Activated CD8-positive, alpha-beta memory T cell treated with anti-CD3 and anti-CD28 coated beads, Interleukin-2, amount 50 U/mL, for 24 hours (primary cell): ENCODE data around the gene RIPOR2.

ENCODE experiments used
- DNase-seq: peaks from one replicate; pipeline ENCODE4 v3.0.0-alpha.2; 2020; ENCODE audit errors: extremely low read depth

RIPOR2 gene

DNA sequence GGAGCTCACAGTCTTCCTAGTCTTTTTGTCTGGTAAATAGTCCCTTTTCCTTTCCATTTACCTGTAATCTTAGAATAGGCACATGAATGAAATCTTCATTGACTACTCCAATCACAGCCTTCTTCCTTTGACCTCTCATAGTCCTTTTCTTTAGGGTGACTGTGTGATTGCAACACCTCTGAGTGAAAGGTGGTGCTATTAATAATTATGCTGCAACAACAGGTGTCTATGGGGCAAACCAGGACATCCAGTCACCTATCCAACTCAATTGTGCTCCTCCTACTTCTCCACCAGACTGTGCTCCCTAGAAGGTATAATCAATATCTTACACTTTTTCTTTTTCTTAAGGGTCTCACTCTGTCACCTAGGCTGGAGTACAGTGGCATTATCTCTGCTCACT, 29.4 kb downstream of the RIPOR2 start:
- no peak for DNase-seq

DNA sequence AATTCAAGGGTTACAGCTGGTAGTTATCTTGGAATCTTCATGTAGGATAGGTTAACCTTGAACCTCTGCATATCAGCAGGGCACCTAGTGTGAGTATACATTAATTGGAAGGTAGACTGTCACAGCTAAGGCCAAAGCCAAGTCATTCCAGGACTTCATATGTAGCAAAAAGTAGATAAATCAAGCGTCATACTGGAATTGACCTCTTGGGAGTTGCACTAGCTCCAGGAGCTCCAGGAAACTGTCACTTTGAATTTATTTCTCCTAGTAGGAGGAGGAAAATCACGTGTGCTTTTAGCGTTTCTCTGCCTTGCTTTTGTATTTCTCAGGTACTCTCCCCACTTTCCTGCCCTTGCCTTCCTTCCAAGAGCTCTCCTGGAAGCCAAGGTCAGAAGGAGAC, 30.3 kb downstream of the RIPOR2 start:
- no peak for DNase-seq

DNA sequence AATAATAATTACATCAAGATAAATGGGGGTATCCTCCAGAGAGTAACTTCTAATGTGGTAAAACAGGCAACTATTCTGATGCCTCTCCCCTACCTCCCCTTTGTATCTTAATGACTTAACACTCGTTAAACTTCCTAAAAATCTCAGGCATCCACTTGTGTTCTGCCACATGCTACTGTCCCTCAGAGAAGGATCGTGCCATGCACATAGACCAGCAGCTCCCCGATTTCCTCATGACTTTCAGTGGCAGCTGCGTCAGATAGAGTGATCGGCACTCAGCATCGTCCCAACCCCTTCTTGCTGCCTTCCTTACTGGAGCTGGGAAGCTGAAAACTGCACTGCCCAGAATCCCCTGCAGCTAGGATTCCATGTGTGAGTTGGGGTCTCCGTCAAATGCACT, 32.1 kb downstream of the RIPOR2 start:
- DNase-seq, result no peak

DNA sequence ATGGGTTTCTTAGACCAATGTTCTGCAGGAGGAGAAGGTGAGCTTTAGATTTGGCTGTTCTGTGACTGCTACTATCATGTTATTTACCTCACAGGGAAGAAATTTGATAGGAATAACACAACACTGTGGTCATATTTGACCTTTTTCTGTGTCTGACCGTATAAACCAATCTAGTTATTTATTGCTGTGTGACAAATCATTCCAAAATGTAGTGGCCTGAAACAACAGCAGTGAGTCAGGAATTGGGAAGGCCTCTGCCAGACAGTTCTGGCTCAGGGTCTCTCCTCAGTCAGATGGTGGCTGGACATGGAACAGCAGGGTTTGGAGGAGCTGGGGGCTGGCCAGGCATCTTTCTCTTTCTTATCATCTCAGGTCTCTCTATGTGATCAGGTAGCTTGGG, 33.0 kb downstream of the RIPOR2 start:
- no peak for DNase-seq

DNA sequence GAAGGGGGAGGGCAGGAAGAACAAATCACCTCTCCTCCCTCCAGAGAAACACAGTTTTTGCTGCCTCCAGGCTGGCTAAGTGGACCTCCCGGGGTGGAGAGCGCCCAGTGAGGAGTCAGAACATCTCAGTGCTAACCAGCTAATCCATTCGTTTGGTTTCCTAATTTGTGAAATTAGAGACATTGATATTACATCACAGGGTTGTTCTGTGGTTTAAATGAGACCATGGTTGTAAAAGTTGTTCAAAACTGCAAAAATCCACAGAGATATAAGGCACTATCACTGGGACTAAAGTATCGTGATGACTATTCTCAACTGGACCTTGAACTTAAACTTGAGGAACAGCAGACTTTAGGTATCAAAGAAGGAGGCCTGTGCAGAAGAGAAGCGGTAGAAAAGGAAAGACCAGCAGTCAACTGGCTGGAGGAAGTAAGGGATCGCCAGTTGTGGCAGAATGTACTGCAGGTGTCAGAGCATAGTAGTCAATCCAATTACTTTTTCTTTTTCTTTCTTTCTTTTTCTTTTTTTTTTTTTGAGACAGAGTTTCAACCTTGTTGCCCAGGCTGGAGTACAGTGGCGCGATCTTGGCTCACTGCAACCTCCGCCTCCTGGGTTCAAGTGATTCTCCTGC, 33.9 kb downstream of the RIPOR2 start:
- DNase-seq, result no peak

DNA sequence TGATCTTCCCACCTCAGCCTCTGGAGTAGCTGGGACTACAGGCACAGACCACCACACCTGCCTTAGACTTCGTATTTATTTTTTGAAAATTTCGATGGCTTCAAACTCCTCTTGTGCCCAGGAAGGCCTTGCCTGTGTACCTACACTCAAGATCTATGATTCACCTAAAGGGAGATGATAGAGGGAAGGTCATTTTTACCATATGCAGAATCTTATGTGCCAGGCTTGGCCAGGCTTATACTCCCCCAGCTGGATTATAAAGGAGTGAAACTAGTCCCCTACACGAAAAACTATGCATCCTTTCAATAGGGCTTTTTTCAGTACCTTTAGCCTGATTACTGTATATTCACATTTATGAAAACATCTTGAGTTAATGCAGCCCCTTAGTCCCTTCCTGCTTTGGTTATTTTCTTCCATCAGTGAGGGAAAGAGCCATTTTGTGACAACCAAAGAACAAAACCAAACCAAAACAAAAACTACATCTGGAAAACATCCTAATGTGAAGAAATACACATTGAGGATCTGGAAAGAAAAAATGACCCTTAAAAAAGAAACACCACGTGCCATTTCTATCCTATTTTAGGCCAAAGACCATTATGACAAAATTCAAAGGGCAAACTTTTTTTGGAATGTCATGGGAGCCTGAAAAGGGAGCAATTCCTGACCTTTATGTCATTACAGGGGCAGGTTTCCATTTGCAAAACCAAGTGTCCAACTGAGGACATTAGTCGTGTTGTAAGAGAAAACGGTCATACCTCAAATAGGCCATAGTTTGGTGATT, 34.7 kb downstream of the RIPOR2 start:
- no peak for DNase-seq

DNA sequence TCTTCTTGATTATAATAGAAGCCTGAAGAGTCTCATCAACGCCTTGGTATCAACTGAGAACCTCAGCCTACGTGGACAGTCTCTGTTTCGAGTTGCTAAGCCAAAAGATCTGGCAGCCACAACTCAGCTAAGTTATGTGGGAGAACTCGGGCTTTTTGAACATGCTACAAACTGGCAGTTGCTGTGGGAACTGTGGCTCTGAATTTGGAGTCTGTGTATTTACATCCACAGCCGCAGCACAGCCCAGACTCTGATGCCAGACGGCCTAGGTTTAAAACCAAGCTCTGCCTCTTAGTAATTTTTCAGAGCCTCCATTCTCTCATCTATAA, 35.8 kb downstream of the RIPOR2 start:
- DNase-seq, result no peak

DNA sequence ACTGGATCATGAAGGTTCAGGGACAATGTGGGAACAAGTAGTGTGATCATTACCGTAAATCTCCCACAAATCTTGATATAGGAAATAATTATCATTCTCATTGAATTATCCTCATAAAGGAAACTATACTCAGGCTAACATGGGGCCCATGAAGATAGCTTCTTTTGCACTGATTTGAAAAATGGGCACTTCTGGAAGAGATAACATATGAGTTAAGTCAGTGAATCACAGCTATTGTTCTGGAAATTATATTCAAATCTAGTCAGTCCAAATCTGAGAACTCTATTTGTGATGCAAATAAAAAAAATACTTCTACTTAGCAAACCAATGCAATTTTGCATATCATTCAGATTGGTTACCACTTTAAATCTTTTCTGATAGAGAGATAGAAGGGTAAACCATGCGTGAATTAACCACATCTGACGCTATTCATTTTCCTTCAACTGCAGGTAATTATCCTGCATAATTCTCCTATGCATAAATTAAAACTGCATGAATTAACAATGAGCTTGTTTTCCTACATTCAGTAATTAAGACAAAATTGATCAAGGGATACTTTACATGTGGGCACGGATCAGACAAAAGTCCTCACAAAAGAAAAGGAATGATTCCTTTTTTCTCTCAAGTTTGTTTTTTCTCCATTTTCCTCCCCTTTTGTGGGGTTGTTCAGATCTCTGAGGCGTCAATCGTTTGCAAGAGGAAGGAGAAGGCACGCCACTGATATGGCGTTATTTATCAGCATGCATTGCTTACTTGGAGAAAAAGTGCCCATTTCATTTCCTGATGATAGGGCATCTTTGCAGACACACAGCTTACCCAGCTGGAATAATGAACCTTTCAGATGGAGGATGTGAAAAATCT, 36.4 kb downstream of the RIPOR2 start:
- DNase-seq, result no peak

DNA sequence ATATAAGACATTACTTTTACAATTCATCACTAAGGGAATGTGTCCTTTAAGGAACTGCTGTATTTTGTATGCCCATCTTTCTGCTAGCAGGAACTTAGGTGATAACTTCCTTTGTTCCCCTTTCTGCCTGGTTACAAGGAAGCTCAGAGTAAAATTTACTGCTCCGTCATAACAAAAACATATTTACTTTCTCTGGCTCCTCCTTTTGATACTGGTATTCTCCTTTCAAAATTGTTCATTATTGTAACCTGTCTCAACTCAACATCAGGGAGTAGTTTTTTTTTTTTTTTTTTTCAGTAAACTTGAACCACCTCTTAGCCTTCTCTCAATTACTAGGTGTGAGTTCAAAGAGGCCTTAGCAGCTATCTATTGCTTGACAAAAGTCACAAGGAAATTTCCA, 37.1 kb downstream of the RIPOR2 start:
- DNase-seq, result no peak

DNA sequence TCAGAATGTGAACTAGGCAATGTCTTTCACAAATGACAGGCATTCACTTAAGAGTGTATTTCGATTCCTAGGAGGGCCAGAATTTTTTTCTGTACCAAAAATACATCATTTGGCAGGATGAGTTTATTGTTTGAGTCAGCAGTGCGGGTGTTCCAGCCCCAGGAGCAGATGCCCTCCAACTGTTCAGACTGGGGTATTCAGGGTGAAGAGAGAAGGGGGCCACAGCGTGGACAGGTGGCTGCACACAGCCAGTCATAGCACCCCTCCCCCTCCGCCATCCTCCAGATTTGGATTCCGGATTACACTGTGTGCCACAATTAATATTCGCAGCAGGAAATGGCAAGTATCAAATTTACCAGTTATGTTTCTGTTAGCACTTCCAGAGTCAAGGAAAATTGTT, 38.6 kb downstream of the RIPOR2 start:
- DNase-seq, result no peak

DNA sequence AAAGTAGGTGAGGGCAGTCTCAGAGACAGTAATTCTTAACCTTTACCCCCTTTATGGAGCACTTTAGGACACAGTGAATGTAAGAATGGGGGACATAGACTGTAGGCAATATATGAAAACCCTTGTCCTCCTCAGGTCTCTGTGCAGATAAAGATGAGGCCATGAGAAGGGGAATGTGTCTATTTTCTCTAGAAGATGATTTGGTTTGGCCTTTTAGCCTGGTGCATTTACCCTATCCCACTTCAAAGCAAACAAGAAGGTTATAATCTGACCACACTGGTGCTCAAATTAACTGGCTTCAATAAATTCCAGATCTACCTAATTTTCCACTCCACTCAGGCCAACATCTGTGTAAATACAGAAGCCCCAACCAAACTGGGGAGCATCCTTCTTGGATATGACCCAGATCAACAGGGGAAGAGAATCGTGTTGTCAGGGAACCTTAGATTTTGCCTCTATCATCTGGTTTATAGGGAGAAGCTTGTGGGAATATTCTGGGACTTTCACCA, 42.4 kb downstream of the RIPOR2 start:
- DNase-seq, result no peak

DNA sequence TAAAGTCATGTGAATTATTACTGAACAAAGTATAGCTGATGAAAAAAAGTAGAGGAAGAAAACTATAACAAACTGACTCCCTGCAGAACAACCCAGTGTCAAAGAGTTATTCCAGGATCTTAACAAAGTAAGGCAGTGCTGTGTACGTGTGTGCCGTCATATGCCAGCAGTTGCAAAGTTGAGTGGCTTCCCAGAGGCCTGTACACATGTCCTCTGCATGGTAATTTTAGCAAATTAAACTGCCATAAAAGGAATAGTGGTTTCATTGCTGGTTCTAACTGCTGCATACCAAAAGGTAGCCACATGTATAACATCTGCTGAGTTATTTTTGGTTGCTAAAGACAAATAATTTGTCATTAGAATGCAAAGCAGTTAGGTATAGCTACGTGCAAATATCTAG, 44.8 kb downstream of the RIPOR2 start:
- no peak for DNase-seq

DNA sequence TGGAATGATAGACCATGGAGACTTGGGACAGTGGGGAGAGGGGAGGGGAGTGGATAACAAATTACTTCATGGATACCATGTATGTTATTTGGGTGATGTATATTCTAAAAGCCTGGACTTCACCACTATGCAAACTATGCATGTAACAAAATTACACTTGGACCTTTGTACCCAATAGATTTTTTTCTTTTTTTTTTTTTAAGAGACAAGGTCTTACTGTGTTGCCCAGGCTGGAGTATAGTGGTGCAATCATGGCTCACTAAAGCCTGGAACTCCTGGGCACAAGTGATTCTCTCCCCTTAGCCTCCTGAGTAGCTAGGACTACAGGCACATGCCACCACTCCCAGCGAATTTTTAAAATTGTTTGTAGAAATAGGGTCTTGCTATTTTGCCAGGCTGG, 45.3 kb downstream of the RIPOR2 start:
- no peak for DNase-seq

DNA sequence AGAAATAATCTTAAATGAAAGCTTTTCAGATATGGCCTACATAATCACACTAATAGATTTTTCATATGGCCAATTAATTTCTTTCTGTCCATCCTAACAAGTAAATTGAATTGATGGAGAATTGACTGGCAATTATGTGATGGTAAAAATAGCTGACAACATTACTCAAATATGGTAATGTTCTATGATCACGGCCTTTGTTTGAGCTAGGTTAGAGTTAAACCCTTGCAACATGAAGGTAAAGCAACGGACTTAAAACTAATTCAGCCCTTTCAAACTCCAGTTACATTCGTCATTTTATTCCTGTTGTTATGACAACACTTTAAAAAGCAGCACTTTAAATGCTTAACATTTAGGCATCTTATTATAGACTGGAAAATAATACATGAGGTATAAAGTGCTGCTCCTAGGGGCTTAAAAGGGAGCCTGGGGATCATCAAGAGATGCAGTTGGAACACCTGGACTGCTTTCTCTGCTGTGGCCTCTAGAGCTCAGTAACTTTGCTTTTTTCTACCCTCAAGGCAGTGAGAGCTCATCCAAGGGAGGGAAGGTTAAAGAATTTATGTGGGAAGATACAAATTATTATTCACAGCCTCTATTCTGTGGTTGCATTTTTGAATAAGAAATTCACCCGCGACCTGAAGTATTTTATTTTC, 46.9 kb downstream of the RIPOR2 start:
- no peak for DNase-seq

DNA sequence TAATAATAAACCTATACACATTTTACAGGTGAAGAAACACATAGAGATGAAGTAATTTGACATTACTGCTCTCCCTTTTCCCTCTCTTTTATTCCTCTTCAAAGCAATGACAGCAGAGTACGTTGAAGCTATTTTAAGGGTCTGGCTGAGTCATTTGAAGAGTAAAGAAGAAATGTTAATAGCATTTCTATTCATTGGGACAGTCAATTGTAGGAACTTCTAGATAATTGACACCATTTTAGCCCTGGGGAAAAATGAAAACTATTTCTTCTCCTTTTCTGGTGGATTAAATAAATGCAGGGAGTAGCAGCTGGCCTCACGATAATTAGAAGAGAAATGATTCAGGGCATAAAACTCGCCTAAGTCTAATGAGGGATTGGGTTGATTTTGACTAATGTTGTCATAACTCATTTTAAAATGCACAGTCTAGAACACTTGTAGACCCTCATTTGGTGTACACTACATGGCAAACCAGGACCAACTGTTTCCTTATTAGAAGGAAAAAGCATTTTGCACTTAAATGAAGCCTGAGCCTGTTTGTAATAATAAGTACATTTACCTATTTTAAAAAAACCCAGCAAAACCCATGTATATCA, 48.1 kb downstream of the RIPOR2 start:
- no peak for DNase-seq

DNA sequence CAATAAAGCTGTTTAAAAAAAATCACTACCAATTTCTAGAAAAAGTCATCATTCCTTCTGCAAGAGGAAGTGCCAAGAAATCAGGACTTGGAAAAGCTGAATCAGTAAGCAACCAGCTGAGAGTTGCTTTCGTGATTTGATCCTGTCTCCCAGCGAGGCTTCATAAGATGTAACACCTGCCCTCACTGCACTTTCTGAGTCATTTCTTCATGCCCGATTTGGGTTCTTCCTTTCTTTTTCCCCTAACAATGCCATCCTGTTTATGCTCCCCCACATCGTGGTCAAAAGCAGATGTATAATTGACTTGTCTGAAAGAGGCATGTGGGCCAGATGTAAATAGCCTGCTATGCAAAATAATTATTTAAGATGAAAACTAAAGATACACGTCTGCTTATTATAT, 52.1 kb downstream of the RIPOR2 start:
- no peak for DNase-seq

DNA sequence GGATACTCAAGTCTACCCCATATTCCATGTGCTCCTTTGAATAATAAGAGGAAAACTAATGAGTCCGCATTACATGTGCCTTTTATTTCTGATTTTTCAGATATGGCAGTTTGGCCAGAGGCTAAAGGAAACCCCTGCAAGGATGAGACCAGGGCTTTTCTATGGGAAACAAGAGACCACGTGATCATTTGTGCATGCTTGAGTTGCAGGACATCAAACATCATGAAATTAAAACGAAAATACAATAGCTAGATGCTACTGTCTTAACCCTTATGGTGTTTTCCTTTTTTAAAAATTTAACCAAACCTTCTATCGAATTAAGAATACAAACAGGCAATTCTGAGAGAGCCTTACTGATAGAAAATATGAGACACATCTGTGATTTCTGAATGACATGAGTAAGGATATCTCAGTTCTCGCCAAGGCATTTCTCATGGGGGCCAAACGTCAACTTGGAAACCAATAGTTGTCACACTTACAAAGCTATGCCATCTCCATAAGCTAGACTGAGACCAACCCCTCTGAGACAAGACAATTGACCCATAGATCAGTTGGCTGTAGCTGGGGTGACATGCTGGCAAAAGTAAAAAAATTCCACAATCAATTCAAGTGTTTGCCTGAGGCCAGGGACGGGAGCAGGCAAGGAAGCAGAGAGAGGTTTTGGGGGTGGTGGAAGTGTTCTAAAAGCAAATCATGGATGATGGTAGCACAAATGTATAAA, 52.8 kb downstream of the RIPOR2 start:
- no peak for DNase-seq

DNA sequence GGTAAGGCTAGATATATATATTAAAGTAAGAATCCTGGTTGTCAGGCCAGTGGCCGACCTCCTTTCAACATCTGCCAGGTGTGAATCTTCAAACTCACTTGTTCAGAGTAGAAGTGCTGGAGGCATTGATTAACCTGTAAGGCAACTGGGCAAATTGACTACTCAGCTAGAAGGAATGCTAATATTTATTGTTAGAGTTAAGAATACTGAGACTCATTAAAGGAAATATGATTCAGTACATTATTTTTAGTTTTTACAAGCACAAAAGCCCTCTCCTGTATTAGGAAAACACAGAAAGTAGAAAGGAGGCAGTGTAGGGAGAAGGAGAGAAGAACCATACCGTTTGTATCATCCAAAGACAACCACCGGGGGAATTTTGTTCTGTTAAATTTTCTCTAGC, 53.5 kb downstream of the RIPOR2 start:
- no peak for DNase-seq

DNA sequence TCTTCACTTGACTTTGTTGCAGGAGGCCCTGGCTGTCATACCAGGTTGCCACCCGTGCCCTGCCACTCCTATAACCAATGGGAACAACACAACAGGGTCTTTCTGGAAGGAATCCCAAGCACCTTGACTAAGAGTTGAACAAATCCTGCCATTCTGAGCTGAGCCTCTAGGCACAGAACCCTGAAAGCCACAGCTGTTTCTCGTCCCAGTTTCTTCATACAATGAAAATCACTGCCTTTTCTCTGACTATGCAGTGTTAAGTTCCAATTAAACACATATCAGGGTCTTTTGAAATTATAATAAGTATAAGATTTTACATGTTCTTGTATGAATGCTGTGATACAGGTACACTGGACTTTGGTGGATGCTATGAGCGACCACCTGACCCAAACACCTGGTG, 54.4 kb downstream of the RIPOR2 start:
- no peak for DNase-seq

DNA sequence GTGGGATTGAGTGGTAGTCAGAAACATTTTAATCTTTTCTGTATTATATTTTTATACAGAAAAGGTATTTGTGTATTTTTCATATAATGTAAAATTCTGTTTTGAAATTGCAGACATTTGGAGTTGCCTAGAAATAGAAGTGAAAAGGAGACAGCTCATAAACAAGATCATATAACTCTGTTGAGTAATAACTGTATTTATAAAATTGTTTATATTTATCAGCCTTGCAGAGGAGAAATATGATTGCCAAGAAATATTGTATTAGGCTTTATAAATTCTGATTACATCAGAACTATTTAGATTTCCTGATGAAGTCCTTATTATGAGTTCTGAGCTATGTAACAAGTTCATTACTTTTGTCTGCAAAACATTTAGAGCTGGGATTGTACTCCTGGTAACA, 55.3 kb downstream of the RIPOR2 start:
- DNase-seq, result no peak

DNA sequence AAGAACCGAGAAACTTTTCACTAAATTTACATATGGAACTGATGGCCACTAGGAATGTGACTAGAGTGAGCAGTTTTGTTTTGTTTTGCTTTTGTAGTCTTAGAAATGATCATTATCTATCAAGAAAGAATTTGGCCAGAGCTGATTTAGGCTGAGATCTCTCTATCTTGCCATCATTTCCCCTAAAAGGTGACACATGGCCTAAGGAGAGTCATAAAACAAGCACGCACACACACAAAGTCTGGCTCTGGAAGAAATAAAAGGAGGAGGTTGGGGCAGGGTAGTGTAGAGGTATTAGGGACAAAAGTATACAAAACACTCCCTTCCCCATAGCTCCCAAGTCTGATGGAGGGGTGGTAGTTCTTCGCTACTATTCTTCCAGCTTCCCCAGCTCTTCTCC, 56.4 kb downstream of the RIPOR2 start:
- DNase-seq, result no peak
